Liver (tissue), 9 donors: ENCODE data around the gene JAM3. TPM values are rescaled to one million over a fixed set of nuclear protein-coding genes. Genes with fewer than 3 reads are reported as not detected.

Source experiments
- DNase-seq: peaks from one replicate; pipeline ENCODE4 v3.0.0-alpha.2; 2017; ENCODE audit warnings: low spot score
- H3K27ac ChIP-seq, 2 donors: one replicate each; pipeline ENCODE4 v1.7.0; 2013; ENCODE audit warnings: inconsistent platforms in 2 of 2, low read length in 2 of 2, control low read depth in 1 of 2, low read depth in 1 of 2, mild to moderate bottlenecking in 1 of 2
- H3K27me3 ChIP-seq, 4 donors: one replicate each; pipeline versions ENCODE4 v1.6.1 to v1.7.0; 2013; ENCODE audit warnings: low read length in 3 of 4, inconsistent platforms in 1 of 4, mild to moderate bottlenecking in 1 of 4, moderate library complexity in 1 of 4; ENCODE audit not compliant: control insufficient read depth in 4 of 4, insufficient read depth in 4 of 4
- H3K36me3 ChIP-seq, 4 donors: one replicate each; pipeline versions ENCODE4 v1.6.1 to v1.7.0; 2013; ENCODE audit warnings: low read length in 3 of 4, mild to moderate bottlenecking in 3 of 4, low read depth in 1 of 4, moderate library complexity in 1 of 4; ENCODE audit not compliant: control insufficient read depth in 4 of 4, insufficient read depth in 3 of 4
- H3K4me1 ChIP-seq, 4 donors: one replicate each; pipeline versions ENCODE4 v1.6.1 to v1.7.0; 2013; ENCODE audit warnings: low read length in 3 of 4, mild to moderate bottlenecking in 3 of 4, moderate library complexity in 1 of 4; ENCODE audit not compliant: control insufficient read depth in 4 of 4, insufficient read depth in 4 of 4
- H3K4me3 ChIP-seq, 3 donors: one replicate each; pipeline versions ENCODE4 v1.6.1 to v1.7.0; 2013; ENCODE audit warnings: low read length in 3 of 3, control low read depth in 1 of 3, low read depth in 1 of 3, mild to moderate bottlenecking in 1 of 3
- H3K9ac ChIP-seq, 2 donors: one replicate each; pipeline ENCODE4 v1.7.0; 2013; ENCODE audit warnings: low read length in 2 of 2, mild to moderate bottlenecking in 2 of 2, moderate library complexity in 2 of 2, control low read depth in 1 of 2, low read depth in 1 of 2
- H3K9me3 ChIP-seq, 4 donors: one replicate each; pipeline versions ENCODE4 v1.6.1 to v1.7.0; 2013; ENCODE audit warnings: low read length in 3 of 4; ENCODE audit not compliant: control insufficient read depth in 4 of 4
- ATF3 ChIP-seq: IDR thresholded peaks from 2 replicates; pipeline ENCODE4 v1.6.1; 2016; ENCODE audit warnings: antibody characterized with exemption
- CTCF ChIP-seq: fragments of 150-350 bp; IDR thresholded peaks from 2 replicates; pipeline ENCODE4 v1.5.1; 2017; ENCODE audit warnings: improper control_type of control experiment, low read depth, low read length; ENCODE audit not compliant: missing input control
- EGR1 ChIP-seq, 2 donors: IDR thresholded peaks; 2 replicates each; pipeline ENCODE4 v1.6.1; 2016 to 2018; ENCODE audit warnings: antibody characterized with exemption in 2 of 2, low read depth in 2 of 2
- FOXA1 ChIP-seq: IDR thresholded peaks from 2 replicates; pipeline ENCODE4 v1.6.1; 2016; ENCODE audit warnings: antibody characterized with exemption
- FOXA2 ChIP-seq: IDR thresholded peaks from 2 replicates; pipeline ENCODE4 v1.6.1; 2016; ENCODE audit warnings: antibody characterized with exemption
- GABPA ChIP-seq, 2 donors: IDR thresholded peaks in 1 of 2; conservative IDR thresholded peaks in 1 of 2; 2 replicates each; pipeline ENCODE4 v1.6.1; 2016; ENCODE audit warnings: antibody characterized with exemption in 2 of 2, mild to moderate bottlenecking in 1 of 2, moderate library complexity in 1 of 2
- HNF4A ChIP-seq, 2 donors: conservative IDR thresholded peaks; 2 replicates each; pipeline ENCODE4 v1.6.1; 2016; ENCODE audit warnings: antibody characterized with exemption in 2 of 2, mild to moderate bottlenecking in 2 of 2
- HNF4G ChIP-seq: IDR thresholded peaks from 2 replicates; pipeline ENCODE4 v1.6.1; 2016; ENCODE audit warnings: antibody characterized with exemption
- JUND ChIP-seq, 2 donors: IDR thresholded peaks; 2 replicates each; pipeline ENCODE4 v1.6.1; 2016; ENCODE audit warnings: antibody characterized with exemption in 2 of 2
- MAX ChIP-seq: IDR thresholded peaks from 2 replicates; pipeline ENCODE4 v1.6.1; 2016; ENCODE audit warnings: antibody characterized with exemption
- NR2F2 ChIP-seq: IDR thresholded peaks from 2 replicates; pipeline ENCODE4 v1.6.1; 2016; ENCODE audit warnings: antibody characterized with exemption
- REST ChIP-seq: IDR thresholded peaks from 2 replicates; pipeline ENCODE4 v1.6.1; 2016; ENCODE audit warnings: antibody characterized with exemption, mild to moderate bottlenecking
- RXRA ChIP-seq, 2 donors: IDR thresholded peaks; 2 replicates each; pipeline ENCODE4 v1.6.1; 2017 to 2018; ENCODE audit warnings: antibody characterized with exemption in 2 of 2, mild to moderate bottlenecking in 1 of 2
- SP1 ChIP-seq: IDR thresholded peaks from 2 replicates; pipeline ENCODE4 v1.6.1; 2018; ENCODE audit warnings: antibody characterized with exemption, mild to moderate bottlenecking
- TAF1 ChIP-seq: conservative IDR thresholded peaks from 2 replicates; pipeline ENCODE4 v1.6.1; 2016; ENCODE audit warnings: antibody characterized with exemption, mild to moderate bottlenecking
- YY1 ChIP-seq: IDR thresholded peaks from 2 replicates; pipeline ENCODE4 v1.6.1; 2016; ENCODE audit warnings: antibody characterized with exemption, mild to moderate bottlenecking
- ZBTB33 ChIP-seq: IDR thresholded peaks from 2 replicates; pipeline ENCODE4 v1.6.1; 2016; ENCODE audit warnings: antibody characterized with exemption
- WGBS: extraction: QIAGEN DNeasy Blood & Tissue Kit; methylation state at CpG from one replicate; pipeline ENCODE4 v1.1.7; 2013; 5-methylcytosine and 5-hydroxymethylcytosine counted together
- polyA plus RNA-seq, 2 donors: library from polyadenylated mRNA; stranded (reverse) in 1 of 2; unstranded in 1 of 2; fragments of 200-250 nt in 1 of 2; fragments of >200 nt in 1 of 2; fragmentation: Nextera tagmentation in 1 of 2; extraction: Ambion mirVana in 1 of 2; gene quantifications; one replicate each; pipeline versions ENCODE4 v1.2.1 to v1.2.3, GENCODE V29; 2013 to 2015
- total RNA-seq, 2 donors: library from RNA; depleted of rRNA; stranded (reverse); fragments of >200 nt; gene quantifications; one replicate each; pipeline ENCODE4 v1.2.3, GENCODE V29; 2014
- donor health status: healthy.
- donor health status: healthy.
- donor health status: healthy.
- donor health status: healthy.
- donor health status: healthy.

JAM3 gene
- total and polyA plus RNA-seq, 4 donors = 1.6 to 4.3 (median 2.1) TPM

- no peak for TF ChIP-seq TAF1
- no peak for TF ChIP-seq RXRA (IDR thresholded peaks at IDR 0.05)
- no peak for TF ChIP-seq FOXA1
- TF ChIP-seq HNF4A (conservative IDR thresholded peaks at IDR 0.05) = no peak
- no peak for TF ChIP-seq EGR1 (IDR thresholded peaks at IDR 0.05; ENCODE audit: low read depth in 2 of 2)
- no peak for TF ChIP-seq SP1
- no peak for TF ChIP-seq GABPA (IDR thresholded peaks at IDR 0.05 in 1 of 2, conservative IDR thresholded peaks at IDR 0.05 in 1 of 2)
- no peak for TF ChIP-seq MAX
- no peak for TF ChIP-seq NR2F2
- no peak for TF ChIP-seq HNF4G
- TF ChIP-seq REST = no peak
- TF ChIP-seq ZBTB33 = no peak
- no peak for DNase-seq
- WGBS = 73% methylated on average over 7 of the region's 7 CpGs
- Histone ChIP-seq H3K9me3 (no peaks in the 10 kb centered on the region), H3K4me1 (no peaks in the 10 kb centered on the region), H3K9ac (no peak overlapping the region), H3K4me3 (no peak overlapping the region), H3K27me3 (peaks cover 0 to 5% (median 2%) of the 10 kb centered on the region in 4 donors), H3K27ac (no peak overlapping the region), H3K36me3 (no peaks in the 10 kb centered on the region)
These were observed 47.5 kb upstream of the JAM3 start for GRCh38 chr11:134021326-134021725.

- peaks cover 0 to 3% (median 2%) of the 10 kb centered on the region in 4 donors for H3K27me3 ChIP-seq
- H3K9ac ChIP-seq = no peak overlapping the region
- no peak overlapping the region for H3K27ac ChIP-seq
- 75% methylated on average over 9 of the region's 9 CpGs for WGBS
- no peaks in the 10 kb centered on the region for H3K9me3 ChIP-seq
- no peaks in the 10 kb centered on the region for H3K36me3 ChIP-seq
- H3K4me1 ChIP-seq = no peaks in the 10 kb centered on the region
- H3K4me3 ChIP-seq = no peak overlapping the region
- no peak for DNase-seq
- TF ChIP-seq YY1 (no peak), ATF3 (no peak), RXRA (IDR thresholded peaks at IDR 0.05) (no peak), NR2F2 (no peak), REST (no peak), CTCF (no peak), GABPA (IDR thresholded peaks at IDR 0.05 in 1 of 2, conservative IDR thresholded peaks at IDR 0.05 in 1 of 2) (no peak), FOXA1 (no peak), SP1 (no peak), FOXA2 (no peak), JUND (IDR thresholded peaks at IDR 0.05) (no peak), EGR1 (IDR thresholded peaks at IDR 0.05; ENCODE audit: low read depth in 2 of 2) (no peak), HNF4G (no peak)
These were observed 46.1 kb upstream of the JAM3 start for GRCh38 chr11:134022748-134023147.
